Mesodermal cell (in vitro differentiated cells): Measurements from ENCODE around the gene ID1.
"Not testable (repeated sequence)": the region's sequence is repeated elsewhere in the genome, so short reads cannot be mapped to it uniquely, and the experiment has no call there.

Source experiments
- H3K27ac ChIP-seq: 2 replicates; pipeline ENCODE4 v1.7.0; 2013; ENCODE audit warnings: mild to moderate bottlenecking, low read depth, low read length, moderate library complexity; ENCODE audit not compliant: severe bottlenecking
- H3K36me3 ChIP-seq: 2 replicates; pipeline ENCODE4 v1.7.1; 2013; ENCODE audit warnings: mild to moderate bottlenecking, low read length, moderate library complexity; ENCODE audit not compliant: control insufficient read depth, insufficient read depth
- H3K4me1 ChIP-seq: one replicate; pipeline ENCODE4 v1.7.1; 2013; ENCODE audit warnings: mild to moderate bottlenecking, low read length; ENCODE audit not compliant: insufficient read depth, control insufficient read depth, poor library complexity, severe bottlenecking
- H3K4me3 ChIP-seq: 2 replicates; pipeline ENCODE4 v1.7.0; 2013; ENCODE audit warnings: low read length, control low read depth, mild to moderate bottlenecking; ENCODE audit not compliant: insufficient read depth, poor library complexity, severe bottlenecking; ENCODE audit errors: extremely low read depth
- H3K9me3 ChIP-seq: 2 replicates; pipeline ENCODE4 v1.7.1; 2013; ENCODE audit warnings: mild to moderate bottlenecking, low read length, moderate library complexity; ENCODE audit not compliant: control insufficient read depth
- WGBS, 2 experiments: methylation state at CpG; one replicate each; pipeline ENCODE4 v1.1.5; 2013; ENCODE audit warnings: missing lambda C conversion rate in 2 of 2; ENCODE audit not compliant: insufficient coverage in 2 of 2; 5-methylcytosine and 5-hydroxymethylcytosine counted together

ID1 gene

DNA sequence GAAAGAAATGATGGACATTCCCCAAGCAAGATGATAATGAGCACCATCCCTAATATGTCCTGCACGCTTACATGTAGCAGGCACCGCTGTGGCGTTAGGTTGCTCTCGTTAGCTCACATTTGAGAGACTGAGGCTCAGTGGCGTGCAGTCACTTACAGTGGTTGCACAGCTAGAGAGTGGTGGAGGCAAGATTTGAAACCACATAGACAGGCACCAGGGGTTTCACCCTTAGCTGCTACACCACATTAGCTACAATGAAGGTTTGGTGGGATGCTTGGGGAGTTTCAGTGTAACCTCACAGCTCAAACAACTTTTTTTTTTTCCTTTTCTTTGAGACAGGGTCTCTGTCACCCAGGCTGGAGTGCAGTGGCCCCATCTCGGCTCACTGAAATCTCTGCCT is 36.3 kb downstream of the ID1 start:
- Histone ChIP-seq H3K9me3 (no peaks in the 10 kb centered on the region), H3K4me1 (no peaks in the 10 kb centered on the region), H3K27ac (no peak overlapping the region), H3K36me3 (no peaks in the 10 kb centered on the region), H3K4me3 (no peak overlapping the region)
- WGBS, 2 experiments = 92 to 98% methylated on average over 5 of the region's 6 CpGs

DNA sequence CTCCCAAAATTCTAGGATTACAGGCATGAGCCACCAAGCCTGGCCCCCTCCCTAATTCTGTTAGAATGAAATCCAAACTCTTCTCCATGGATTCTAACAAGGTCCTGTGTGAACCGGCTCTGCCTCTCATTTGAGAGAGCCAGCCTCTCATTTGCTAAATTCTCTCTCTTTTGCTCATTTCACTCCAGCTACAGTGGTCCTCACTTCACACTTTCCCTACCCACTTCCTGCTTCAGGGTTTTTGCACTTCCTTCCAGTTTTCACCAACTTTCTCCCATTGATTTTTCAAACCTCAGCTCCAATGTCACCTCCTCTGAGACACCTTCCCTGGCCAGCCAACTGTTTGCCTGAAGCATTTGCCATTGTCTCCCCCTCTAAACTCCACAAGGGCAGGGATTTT is 37.7 kb downstream of the ID1 start:
- Histone ChIP-seq H3K4me1 (no peaks in the 10 kb centered on the region), H3K9me3 (no peaks in the 10 kb centered on the region), H3K27ac (no peak overlapping the region), H3K36me3 (no peaks in the 10 kb centered on the region), H3K4me3 (no peak overlapping the region)
- 82 to 100% methylated on average over 1 of the region's 1 CpG for WGBS, 2 experiments

DNA sequence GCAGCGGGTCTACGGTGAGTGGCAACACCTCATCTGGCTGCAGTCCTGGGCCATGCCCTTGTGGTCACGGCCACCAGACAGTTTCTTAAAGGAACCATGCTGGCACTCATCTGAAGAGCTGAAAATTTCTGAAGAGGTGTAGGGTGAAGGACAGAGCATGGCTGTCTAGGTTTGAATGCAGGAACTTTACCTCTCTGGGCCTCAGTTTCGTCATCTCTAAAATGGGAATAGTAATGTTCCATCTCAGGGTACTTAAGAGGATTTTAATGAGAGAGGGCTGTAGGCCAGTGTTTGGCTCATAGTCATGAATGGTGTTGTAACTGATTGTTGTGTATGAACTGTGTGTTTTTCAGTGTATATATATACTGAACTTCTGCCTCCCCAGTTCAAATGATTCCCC is 38.4 kb downstream of the ID1 start:
- no peak overlapping the region for H3K27ac ChIP-seq
- no peaks in the 10 kb centered on the region for H3K36me3 ChIP-seq
- no peaks in the 10 kb centered on the region for H3K9me3 ChIP-seq
- H3K4me1 ChIP-seq = no peaks in the 10 kb centered on the region
- H3K4me3 ChIP-seq = no peak overlapping the region
- 90 to 92% methylated on average over 2 to 3 of the region's 4 CpGs for WGBS, 2 experiments

DNA sequence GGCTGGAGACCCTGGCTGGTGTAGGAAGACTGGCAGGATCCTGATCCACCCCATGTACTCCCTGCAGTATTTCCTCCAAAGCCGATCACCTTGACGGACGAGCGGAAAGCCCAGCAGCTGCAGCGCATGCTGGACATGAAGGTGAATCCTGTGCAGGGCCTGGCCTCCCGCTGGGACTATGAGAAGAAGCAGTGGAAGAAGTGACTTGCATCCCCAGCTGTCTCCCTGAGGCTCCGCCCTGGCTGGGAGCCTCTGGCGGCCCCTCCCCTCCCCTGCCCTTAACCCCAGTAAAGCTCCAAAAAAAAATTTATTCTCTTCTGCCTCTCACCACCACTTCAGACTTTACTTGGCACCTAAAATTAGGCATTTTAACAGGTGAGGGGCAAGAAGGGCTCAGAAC is 39.6 kb downstream of the ID1 start:
- H3K36me3 ChIP-seq = no peaks in the 10 kb centered on the region
- WGBS, 2 experiments = 85 to 95% methylated on average over 5 to 6 of the region's 8 CpGs

DNA sequence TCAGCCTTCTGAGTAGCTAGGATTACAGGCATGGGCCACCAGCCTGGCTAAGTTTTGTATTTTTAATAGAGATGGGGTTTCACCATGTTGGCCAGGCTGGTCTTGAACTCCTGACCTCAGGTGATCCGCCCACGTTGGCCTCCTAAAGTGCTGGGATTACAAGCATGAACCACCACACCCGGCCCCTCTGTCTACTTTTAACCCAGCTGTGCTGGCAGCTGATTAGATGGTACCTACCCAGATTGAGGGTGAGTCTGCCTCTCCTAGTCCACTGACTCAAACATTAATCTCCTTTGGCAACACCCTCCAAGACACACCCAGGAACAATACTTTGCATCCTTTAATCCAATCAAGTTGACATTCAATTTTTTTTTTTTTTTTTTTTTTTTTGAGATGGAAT is 43.0 kb downstream of the ID1 start:
- H3K4me3 ChIP-seq, H3K4me1 ChIP-seq: not testable (repeated sequence)
- 90% methylated on average over 3 of the region's 3 CpGs; no CpG with 5 or more reads in 1 of the 2 experiments for WGBS, 2 experiments

More for the DNA sequence above, 39.6 kb downstream of the ID1 start:
- H3K4me3 ChIP-seq = no peak overlapping the region
- no peaks in the 10 kb centered on the region for H3K9me3 ChIP-seq
- no peak overlapping the region for H3K27ac ChIP-seq
- H3K4me1 ChIP-seq = no peaks in the 10 kb centered on the region

DNA sequence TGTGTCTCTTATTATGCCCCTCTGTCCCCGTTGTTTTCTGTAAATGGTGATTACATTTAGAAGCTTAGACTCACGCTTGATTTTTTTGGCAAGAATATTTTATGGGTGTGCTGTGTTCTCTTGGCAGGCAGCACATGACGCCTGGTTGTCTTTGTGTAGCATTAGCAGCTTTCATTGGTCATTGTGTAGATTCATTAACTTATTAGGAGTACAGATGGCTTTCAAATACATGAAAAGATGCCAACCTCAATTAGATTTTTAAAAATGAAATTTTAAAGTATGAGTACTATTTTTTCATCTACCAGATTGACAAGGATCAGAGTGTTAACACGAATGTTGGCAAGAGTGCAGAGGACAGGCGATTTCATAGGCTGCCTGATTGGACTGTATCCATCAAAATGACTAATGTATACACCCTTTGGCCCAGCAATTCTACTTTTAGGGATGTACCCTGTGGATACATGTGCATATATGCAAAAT is 47.9 kb downstream of the ID1 start:
- no peak overlapping the region for H3K4me3 ChIP-seq
- H3K9me3 ChIP-seq = no peaks in the 10 kb centered on the region
- H3K27ac ChIP-seq = no peak overlapping the region
- no peaks in the 10 kb centered on the region for H3K36me3 ChIP-seq
- whole genome bisulfite sequencing, 2 experiments = 100% methylated on average over 1 to 2 of the region's 5 CpGs
- no peaks in the 10 kb centered on the region for H3K4me1 ChIP-seq

More for the DNA sequence above, 43.0 kb downstream of the ID1 start:
- H3K9me3 ChIP-seq, H3K36me3 ChIP-seq, H3K27ac ChIP-seq: not testable (repeated sequence)

DNA sequence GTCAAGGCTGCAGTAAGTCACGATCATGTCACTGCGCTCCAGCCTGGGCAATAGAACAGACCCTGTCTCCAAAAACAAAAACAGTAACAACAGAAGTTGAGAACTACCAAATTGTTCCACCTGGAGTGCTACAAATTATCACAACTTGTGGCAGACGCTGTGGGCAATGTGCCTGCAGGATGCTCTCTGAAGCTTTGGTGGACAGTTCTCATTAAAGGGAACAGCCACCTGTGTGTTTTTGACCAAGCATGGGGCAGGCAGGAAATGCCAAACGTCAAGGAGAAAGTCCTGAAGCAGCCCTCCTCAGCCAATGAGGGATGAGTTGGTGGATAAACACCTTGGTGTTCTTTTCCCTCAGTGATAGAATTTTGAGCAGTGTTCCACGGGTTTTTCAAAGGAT is 48.5 kb downstream of the ID1 start:
- Histone ChIP-seq H3K4me1 (no peaks in the 10 kb centered on the region), H3K9me3 (no peaks in the 10 kb centered on the region), H3K4me3 (no peak overlapping the region), H3K27ac (no peak overlapping the region), H3K36me3 (no peaks in the 10 kb centered on the region)
- 45 to 65% methylated on average over 2 to 5 of the region's 5 CpGs for WGBS, 2 experiments

DNA sequence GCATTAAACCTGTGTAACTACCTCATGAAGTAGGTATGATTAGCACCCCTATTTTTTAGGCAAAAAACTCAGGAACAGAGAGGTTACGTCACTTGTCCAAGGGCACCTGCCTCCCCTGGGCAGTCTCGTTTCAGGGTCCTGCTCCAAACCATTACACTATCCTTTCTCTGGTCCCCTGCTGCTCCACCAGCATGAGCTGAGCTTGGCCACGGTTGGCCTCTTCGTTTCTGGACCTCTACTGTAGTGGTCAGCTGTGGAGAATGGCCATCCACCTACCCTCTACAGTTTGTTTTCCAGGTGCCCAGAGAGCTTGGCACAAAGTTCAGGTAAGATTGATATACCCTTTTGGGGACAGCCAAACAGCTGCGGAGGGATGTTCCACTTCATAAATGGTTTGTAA is 49.4 kb downstream of the ID1 start:
- no peak overlapping the region for H3K27ac ChIP-seq
- WGBS, 2 experiments = 75 to 88% methylated on average over 4 to 5 of the region's 5 CpGs
- H3K36me3 ChIP-seq = no peaks in the 10 kb centered on the region
- H3K4me1 ChIP-seq = no peaks in the 10 kb centered on the region
- no peaks in the 10 kb centered on the region for H3K9me3 ChIP-seq
- no peak overlapping the region for H3K4me3 ChIP-seq
